Duodenal mucosa (tissue), 2 donors: ENCODE results near the gene IRF6.

Experiments used
- H3K27ac ChIP-seq: one replicate; pipeline ENCODE4 v1.7.0; 2013; ENCODE audit warnings: low read depth, low read length
- H3K27me3 ChIP-seq, 2 donors: one replicate each; pipeline ENCODE4 v1.7.0; 2013; ENCODE audit warnings: low read length in 2 of 2, control low read depth in 1 of 2; ENCODE audit not compliant: insufficient read depth in 2 of 2, control insufficient read depth in 1 of 2
- H3K36me3 ChIP-seq, 2 donors: one replicate each; pipeline ENCODE4 v1.7.0; 2013; ENCODE audit warnings: low read length in 2 of 2, control low read depth in 1 of 2; ENCODE audit not compliant: insufficient read depth in 2 of 2, control insufficient read depth in 1 of 2
- H3K4me1 ChIP-seq, 2 donors: one replicate each; pipeline ENCODE4 v1.7.0; 2013; ENCODE audit warnings: low read length in 2 of 2, control low read depth in 1 of 2; ENCODE audit not compliant: insufficient read depth in 2 of 2, control insufficient read depth in 1 of 2
- H3K4me3 ChIP-seq, 2 donors: one replicate each; pipeline ENCODE4 v1.7.0; 2013; ENCODE audit warnings: low read length in 2 of 2, low read depth in 1 of 2
- H3K9ac ChIP-seq, 2 donors: one replicate each; pipeline ENCODE4 v1.7.0; 2013; ENCODE audit warnings: low read length in 2 of 2, low read depth in 1 of 2
- H3K9me3 ChIP-seq, 2 donors: one replicate each; pipeline ENCODE4 v1.7.0; 2013; ENCODE audit warnings: low read length in 2 of 2, control low read depth in 1 of 2; ENCODE audit not compliant: control insufficient read depth in 1 of 2

The IRF6 gene

GRCh38 chr1:209805875-209806760 is at the start of gene IRF6:
TSS of gene IRF6 (minus strand) at chr1:209806142. CDS start at chr1:209801413, 4,729 bp downstream.
- H3K4me1 ChIP-seq = peaks cover 30 to 40% of the 10 kb centered on the region in 2 donors
- no peaks in the 10 kb centered on the region for H3K36me3 ChIP-seq
- peak within 1 kb of the TSS; percentile 71 to 78 for H3K4me3 ChIP-seq
- peak within 1 kb of the TSS; percentile 90 to 92 for H3K9ac ChIP-seq
- H3K27ac ChIP-seq = peak within 1 kb of the TSS; percentile 93
- no peaks in the 10 kb centered on the region for H3K9me3 ChIP-seq
- H3K27me3 ChIP-seq = no peaks in the 10 kb centered on the region

- no peaks in the 10 kb centered on the region for H3K4me1 ChIP-seq
- H3K9ac ChIP-seq = no peak overlapping the region
- H3K36me3 ChIP-seq = peaks cover 18 to 36% of the 10 kb centered on the region in 2 donors
- no peak overlapping the region for H3K27ac ChIP-seq
- no peak overlapping the region for H3K4me3 ChIP-seq
- H3K9me3 ChIP-seq = no peaks in the 10 kb centered on the region
- H3K27me3 ChIP-seq = no peaks in the 10 kb centered on the region
These were observed 49.7 kb upstream of the IRF6 start for GRCh38 chr1:209855623-209856022.

GRCh38 chr1:209855006-209855405 is 49.1 kb upstream of the IRF6 start:
- no peak overlapping the region for H3K27ac ChIP-seq
- no peaks in the 10 kb centered on the region for H3K9me3 ChIP-seq
- H3K27me3 ChIP-seq = no peaks in the 10 kb centered on the region
- H3K36me3 ChIP-seq = peaks cover 18 to 42% of the 10 kb centered on the region in 2 donors
- H3K4me1 ChIP-seq = no peaks in the 10 kb centered on the region
- H3K4me3 ChIP-seq = no peak overlapping the region
- no peak overlapping the region for H3K9ac ChIP-seq

- no peaks in the 10 kb centered on the region for H3K27me3 ChIP-seq
- H3K4me1 ChIP-seq = no peaks in the 10 kb centered on the region
- no peak overlapping the region for H3K4me3 ChIP-seq
- no peaks in the 10 kb centered on the region for H3K9me3 ChIP-seq
- H3K9ac ChIP-seq = no peak overlapping the region
- no peak overlapping the region for H3K27ac ChIP-seq
- peaks cover 18 to 50% of the 10 kb centered on the region in 2 donors for H3K36me3 ChIP-seq
These were observed 48.3 kb upstream of the IRF6 start for GRCh38 chr1:209854196-209854595.

- Histone ChIP-seq H3K4me1 (no peaks in the 10 kb centered on the region), H3K9ac (no peak overlapping the region), H3K9me3 (no peaks in the 10 kb centered on the region), H3K4me3 (no peak overlapping the region), H3K27me3 (no peaks in the 10 kb centered on the region), H3K36me3 (peaks cover 20 to 55% of the 10 kb centered on the region in 2 donors), H3K27ac (no peak overlapping the region)
These were observed 47.7 kb upstream of the IRF6 start for GRCh38 chr1:209853676-209854075.

GRCh38 chr1:209850342-209850979 is 44.5 kb upstream of the IRF6 start:
- H3K27ac ChIP-seq = no peak overlapping the region
- H3K9me3 ChIP-seq = no peaks in the 10 kb centered on the region
- no peak overlapping the region for H3K9ac ChIP-seq
- no peaks in the 10 kb centered on the region for H3K4me1 ChIP-seq
- no peaks in the 10 kb centered on the region for H3K27me3 ChIP-seq
- H3K36me3 ChIP-seq = peaks cover 26 to 73% of the 10 kb centered on the region in 2 donors
- no peak overlapping the region for H3K4me3 ChIP-seq

- H3K36me3 ChIP-seq = peaks cover 26 to 78% of the 10 kb centered on the region in 2 donors
These were observed 43.4 kb upstream of the IRF6 start for GRCh38 chr1:209849388-209849787.

GRCh38 chr1:209845408-209845725 is 39.4 kb upstream of the IRF6 start:
- no peaks in the 10 kb centered on the region for H3K9me3 ChIP-seq
- no peaks in the 10 kb centered on the region for H3K4me1 ChIP-seq
- no peak overlapping the region for H3K27ac ChIP-seq
- H3K27me3 ChIP-seq = no peaks in the 10 kb centered on the region
- no peak overlapping the region for H3K4me3 ChIP-seq
- H3K9ac ChIP-seq = no peak overlapping the region
- peaks cover 19 to 83% of the 10 kb centered on the region in 2 donors for H3K36me3 ChIP-seq

More at GRCh38 chr1:209849388-209849787, 43.4 kb upstream of the IRF6 start:
- Histone ChIP-seq H3K4me1 (no peaks in the 10 kb centered on the region), H3K4me3 (no peak overlapping the region), H3K27me3 (no peaks in the 10 kb centered on the region), H3K9ac (no peak overlapping the region), H3K9me3 (no peaks in the 10 kb centered on the region), H3K27ac (no peak overlapping the region)

- H3K36me3 ChIP-seq = peaks cover 19 to 83% of the 10 kb centered on the region in 2 donors
These were observed 38.9 kb upstream of the IRF6 start for GRCh38 chr1:209844695-209845407.

GRCh38 chr1:209840611-209841010 is 34.7 kb upstream of the IRF6 start:
- no peak overlapping the region for H3K9ac ChIP-seq
- no peak overlapping the region for H3K4me3 ChIP-seq
- H3K36me3 ChIP-seq = peaks cover 35 to 94% of the 10 kb centered on the region in 2 donors
- no peaks in the 10 kb centered on the region for H3K27me3 ChIP-seq
- H3K9me3 ChIP-seq = no peaks in the 10 kb centered on the region
- H3K4me1 ChIP-seq = no peaks in the 10 kb centered on the region
- H3K27ac ChIP-seq = no peak overlapping the region

More at GRCh38 chr1:209844695-209845407, 38.9 kb upstream of the IRF6 start:
- H3K27me3 ChIP-seq = no peaks in the 10 kb centered on the region
- no peaks in the 10 kb centered on the region for H3K4me1 ChIP-seq
- H3K9ac ChIP-seq = no peak overlapping the region
- no peaks in the 10 kb centered on the region for H3K9me3 ChIP-seq
- H3K4me3 ChIP-seq = no peak overlapping the region
- no peak overlapping the region for H3K27ac ChIP-seq
